Stromal cell of bone marrow (primary cell): Measurements from ENCODE around the gene CBFA2T3.

Source experiments
- DNase-seq: peaks from one replicate; pipeline ENCODE4 v3.0.0-alpha.2; 2012; ENCODE audit warnings: low read depth

The CBFA2T3 gene

GRCh38 chr16:88962478-88963152 is 14.4 kb downstream of the CBFA2T3 start:
- no peak for DNase-seq

- DNase-seq, result no peak
These were observed 16.0 kb downstream of the CBFA2T3 start for GRCh38 chr16:88961011-88961410.

DNA sequence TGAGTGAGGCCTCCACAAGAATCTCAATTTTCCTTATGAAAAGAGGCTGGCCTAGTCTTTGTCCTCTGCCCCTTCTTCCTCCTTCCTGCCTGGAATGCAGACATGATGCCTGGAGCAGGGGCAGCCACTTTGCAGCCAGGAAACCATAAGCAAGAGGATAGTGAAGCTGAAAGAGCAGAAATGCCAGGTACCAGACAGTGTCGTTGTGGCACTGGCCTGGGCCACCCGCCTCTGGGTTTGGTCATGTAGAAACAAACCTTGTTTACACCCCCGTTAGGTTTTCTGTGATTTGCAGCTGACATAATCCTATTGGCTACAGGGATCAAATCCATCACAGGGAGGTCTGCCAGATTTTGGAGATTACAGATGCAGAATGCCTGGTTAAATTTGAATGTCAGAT is 16.5 kb downstream of the CBFA2T3 start:
- no peak for DNase-seq

- no peak for DNase-seq
These were observed 18.0 kb downstream of the CBFA2T3 start for GRCh38 chr16:88959022-88959421.

DNA sequence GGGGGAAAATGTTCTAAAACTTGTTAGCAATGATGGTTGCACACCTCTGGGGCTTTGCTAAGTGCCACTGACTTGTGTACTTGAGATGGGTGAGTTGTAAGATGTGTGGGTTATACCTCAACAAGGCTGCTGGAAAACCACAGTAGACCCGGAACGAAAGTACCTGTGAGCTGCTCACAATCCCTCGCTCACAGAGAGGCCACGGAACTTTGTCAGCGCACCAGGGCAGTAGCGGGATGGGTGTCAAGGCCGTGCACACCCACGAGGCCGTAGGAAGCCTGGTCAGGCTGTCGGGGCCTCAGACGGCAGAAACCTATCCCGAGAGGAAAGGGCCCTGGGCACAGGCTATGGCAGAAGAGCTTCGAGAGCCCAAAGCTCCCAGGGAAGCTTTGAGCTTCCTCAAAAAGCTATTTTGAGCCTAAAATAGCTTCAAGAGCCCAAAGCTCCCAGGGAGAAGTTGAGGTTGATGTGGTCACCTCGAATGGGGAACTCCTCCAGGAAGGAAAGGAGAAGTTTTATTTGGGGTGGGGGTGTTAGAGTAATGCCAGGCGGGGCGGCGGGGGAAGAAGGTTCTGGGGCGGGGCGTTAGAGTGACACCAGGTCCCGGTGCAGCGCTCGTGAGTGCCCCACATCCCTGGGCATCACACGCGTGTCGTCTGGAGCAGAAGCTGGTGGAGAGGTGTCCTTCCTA is 19.0 kb downstream of the CBFA2T3 start:
- no peak for DNase-seq

- DNase-seq, result no peak
These were observed 19.6 kb downstream of the CBFA2T3 start for GRCh38 chr16:88957433-88957767.

- no peak for DNase-seq
These were observed 20.2 kb downstream of the CBFA2T3 start for GRCh38 chr16:88956546-88957432.

GRCh38 chr16:88955906-88956305 is 21.1 kb downstream of the CBFA2T3 start:
- DNase-seq, result no peak

GRCh38 chr16:88953003-88953690 is 23.9 kb downstream of the CBFA2T3 start:
- DNase-seq, result no peak

DNA sequence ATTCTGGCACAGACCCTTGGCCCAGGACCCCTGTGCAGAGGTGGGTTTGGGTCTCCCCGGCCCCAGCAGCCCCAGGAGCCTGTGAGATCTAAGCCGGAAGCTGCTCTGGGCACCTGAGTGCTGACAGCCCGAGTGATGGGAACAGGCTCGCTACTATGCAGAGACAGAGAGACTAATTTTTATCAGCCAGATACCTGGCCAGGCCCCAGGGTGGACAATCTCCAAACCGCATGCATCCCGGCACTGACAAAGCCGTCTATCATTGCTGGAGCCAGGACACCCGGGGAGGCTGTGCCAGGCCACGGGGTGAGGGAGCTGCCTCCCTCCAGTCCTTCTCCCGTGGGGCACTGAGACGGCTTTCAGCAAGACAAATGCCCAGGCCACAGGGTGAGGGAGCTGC is 25.0 kb downstream of the CBFA2T3 start:
- no peak for DNase-seq

DNA sequence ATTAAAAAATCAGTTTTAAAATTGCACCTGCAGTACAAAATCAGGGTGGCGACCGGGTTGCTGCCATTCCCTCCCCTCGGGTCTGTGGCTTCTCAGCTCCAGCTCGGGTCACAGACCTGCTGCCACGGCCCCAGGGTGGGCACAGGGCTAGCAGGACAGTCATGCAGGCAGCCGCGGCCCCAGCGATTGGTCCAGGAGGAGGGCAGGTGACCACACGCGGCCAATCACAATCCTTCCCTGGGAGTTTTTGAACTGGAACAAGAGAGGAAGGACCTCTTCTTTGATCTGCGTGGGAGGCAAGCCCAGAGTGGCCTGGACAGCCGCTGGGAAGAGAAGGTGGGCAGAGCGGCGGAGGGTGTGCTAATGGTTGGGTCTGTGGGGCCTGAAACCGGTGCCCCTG is 25.5 kb downstream of the CBFA2T3 start:
- no peak for DNase-seq

GRCh38 chr16:88948781-88949490 is 28.1 kb downstream of the CBFA2T3 start:
- DNase-seq, result no peak

- DNase-seq, result no peak
These were observed 31.5 kb downstream of the CBFA2T3 start for GRCh38 chr16:88945473-88945872.

DNA sequence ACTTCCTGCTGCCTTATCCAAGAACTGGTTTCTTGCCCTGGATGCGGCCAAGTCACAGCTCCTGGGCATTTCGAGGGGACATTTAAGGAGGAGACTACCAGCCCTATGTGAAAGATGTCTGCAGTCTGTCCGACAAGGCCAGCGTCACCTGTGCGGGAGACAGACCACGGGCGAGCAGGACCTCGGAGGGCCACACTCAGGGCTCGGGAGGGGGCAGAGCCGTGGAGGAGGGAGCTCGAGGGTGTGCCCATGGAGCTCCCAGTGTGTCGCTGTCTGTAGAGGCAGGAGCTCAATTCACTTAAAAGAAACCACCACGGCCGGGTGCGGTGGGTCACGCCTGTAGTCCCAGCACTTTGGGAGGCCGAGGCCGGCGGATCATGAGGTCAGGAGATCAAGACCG is 33.3 kb downstream of the CBFA2T3 start:
- no peak for DNase-seq

- no peak for DNase-seq
These were observed 33.8 kb downstream of the CBFA2T3 start for GRCh38 chr16:88943131-88943664.

DNA sequence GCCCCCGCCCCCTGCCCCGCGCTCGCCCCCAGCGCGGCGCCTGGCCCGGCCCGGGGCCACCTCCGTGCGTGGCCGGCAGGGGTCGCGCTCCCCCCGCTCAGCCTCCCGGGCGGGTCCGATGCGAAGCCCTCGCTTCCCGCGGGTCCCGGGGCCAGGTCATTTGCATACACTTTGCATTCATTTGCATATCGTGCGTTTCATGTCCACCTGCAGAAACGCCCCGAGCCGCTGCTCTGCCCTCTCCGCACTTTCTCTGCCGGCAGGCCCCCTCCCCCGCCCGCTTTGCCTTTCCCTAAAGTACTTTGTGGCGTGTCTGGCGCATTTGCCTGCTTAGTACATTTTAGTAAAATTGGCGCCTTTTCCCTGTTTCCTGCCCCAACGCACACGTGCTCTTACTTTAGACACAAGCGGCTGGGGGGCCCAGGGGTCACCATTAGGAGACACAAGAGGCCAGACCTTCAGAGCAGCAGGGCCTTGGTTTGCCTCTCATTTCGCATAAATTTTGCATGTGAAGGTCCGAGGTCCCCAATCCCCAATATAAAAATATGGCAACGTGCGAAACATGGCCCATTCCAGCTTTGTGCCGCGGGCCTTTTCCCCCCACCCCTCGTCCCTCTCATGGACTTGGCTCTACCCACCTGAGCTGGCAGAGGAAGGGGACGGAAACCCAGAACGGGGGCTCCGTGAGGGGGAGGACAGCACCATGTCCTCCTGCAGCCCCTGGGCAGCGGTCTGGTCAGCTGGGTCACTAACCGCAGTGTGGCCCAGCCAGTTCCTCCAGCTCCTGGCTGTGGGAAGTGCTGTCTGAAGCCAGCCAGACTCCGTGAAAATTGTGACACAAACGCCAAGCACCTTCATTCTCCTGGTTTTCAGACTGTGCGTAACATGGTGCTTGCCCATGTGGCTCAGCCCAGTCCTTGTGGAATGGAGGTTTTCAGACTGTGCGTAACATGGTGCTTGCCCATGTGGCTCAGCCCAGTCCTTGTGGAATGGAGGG is 34.8 kb downstream of the CBFA2T3 start:
- no peak for DNase-seq

DNA sequence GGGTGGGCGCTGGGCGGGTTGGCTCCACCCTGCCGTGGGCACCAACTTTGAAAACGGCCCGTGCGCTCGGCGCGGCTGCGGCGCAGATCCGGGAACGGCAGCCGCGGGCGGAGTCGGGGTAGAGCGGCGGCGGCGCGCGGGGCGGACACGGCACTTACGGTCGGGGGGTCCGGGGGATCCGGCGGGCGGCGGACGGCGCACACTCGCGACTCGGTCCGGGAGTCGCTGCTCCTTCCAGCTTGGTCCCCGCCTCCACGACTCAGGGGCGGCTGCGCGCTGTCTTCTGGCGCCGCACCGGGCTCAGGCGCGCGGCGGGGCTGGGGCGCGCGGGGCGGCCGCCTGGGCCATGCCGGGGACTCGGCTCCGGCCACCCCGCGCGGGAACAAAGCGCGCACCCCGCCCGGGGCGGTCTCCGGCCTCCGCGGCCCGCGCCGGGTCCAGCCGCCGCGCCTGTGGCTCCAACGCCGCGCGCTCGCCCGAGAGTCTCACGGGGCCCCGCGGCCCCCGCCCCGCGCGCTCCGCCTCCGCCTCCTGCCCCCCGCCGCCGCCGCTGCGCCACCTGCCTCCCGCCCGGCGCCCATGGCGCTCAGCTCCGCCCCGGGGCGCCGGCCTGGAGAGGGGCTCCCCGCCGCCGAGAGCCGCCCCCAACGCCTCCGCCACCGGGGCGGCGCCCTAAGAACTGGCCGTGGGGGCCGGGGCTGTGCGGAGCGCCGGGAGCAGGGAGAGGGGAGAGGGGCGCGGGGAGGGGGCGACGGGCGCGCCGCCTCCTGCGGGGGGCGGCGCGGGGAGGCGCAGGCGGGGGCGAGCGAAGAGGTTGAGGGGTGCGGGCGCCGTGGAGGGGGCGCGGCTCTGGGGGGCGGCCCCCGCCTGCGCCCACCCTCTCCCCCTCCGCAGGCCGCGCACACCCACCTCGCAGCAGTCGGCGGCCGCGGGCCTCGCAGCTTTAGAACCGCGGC is 35.9 kb downstream of the CBFA2T3 start:
- DNase-seq, result no peak

- no peak for DNase-seq
These were observed 36.8 kb downstream of the CBFA2T3 start for GRCh38 chr16:88939972-88940861.
